Ovary (tissue), 9 donors: ENCODE measurements around the gene MNT. TPM values are rescaled to one million over a fixed set of nuclear protein-coding genes. Genes with fewer than 3 reads are reported as not detected.

Source experiments
- DNase-seq, 5 donors: peaks; one replicate each; pipeline ENCODE4 v3.0.0-alpha.2; 2019 to 2020
- H3K27ac ChIP-seq, 2 donors: fragments of 200-600 bp; one replicate each; pipeline versions ENCODE4 v1.5.1 to v1.8.0; 2019 to 2022
- H3K27me3 ChIP-seq: fragments of 200-600 bp; one replicate; pipeline ENCODE4 v1.8.0; 2022
- H3K36me3 ChIP-seq: fragments of 200-600 bp; sonication (generic); one replicate; pipeline ENCODE4 v1.5.1; 2019
- H3K4me1 ChIP-seq: one replicate; pipeline ENCODE4 v1.8.1; 2013; ENCODE audit warnings: mild to moderate bottlenecking, moderate library complexity; ENCODE audit not compliant: insufficient read depth
- H3K4me3 ChIP-seq: fragments of 200-600 bp; sonication (generic); one replicate; pipeline ENCODE4 v1.5.1; 2017
- H3K9me3 ChIP-seq, 2 donors: fragments of 200-600 bp in 1 of 2; sonication (generic) in 1 of 2; one replicate each; pipeline versions ENCODE4 v1.5.1 to v1.8.1; 2013 to 2019; ENCODE audit warnings: mild to moderate bottlenecking in 1 of 2, moderate library complexity in 1 of 2
- EP300 ChIP-seq: sonication (generic); formaldehyde crosslinking; IDR thresholded peaks from one replicate; pipeline ENCODE4 v1.6.1; 2017; ENCODE audit warnings: antibody characterized with exemption
- POLR2A ChIP-seq: fragments of 450-650 bp; IDR thresholded peaks from one replicate; pipeline ENCODE4 v1.6.1; 2017; ENCODE audit warnings: antibody characterized with exemption, mild to moderate bottlenecking, moderate library complexity
- WGBS, 3 donors: extraction: QIAGEN DNeasy Blood & Tissue Kit in 1 of 3; methylation state at CpG; one replicate each; pipeline versions ENCODE4 v1.1.5 to v1.1.7; 2013 to 2017; 5-methylcytosine and 5-hydroxymethylcytosine counted together
- intact Hi-C, 4 donors: fragments of 100-400 bp; cut with DNase I; formaldehyde crosslinking; loops; one replicate each; pipeline versions ENCODE4 v1.11.0 to v1.15.1; 2022 to 2023
- polyA plus RNA-seq, 2 donors: library from polyadenylated mRNA; stranded (reverse); fragments of 200-250 nt in 1 of 2; fragments of 350-450 nt in 1 of 2; fragmentation: Illumina TruSeq in 1 of 2; extraction: RNeasy Lipid Tissue Mini Kit (QIAGEN cat#74804) in 1 of 2; gene quantifications; one replicate each; pipeline ENCODE4 v1.2.3, GENCODE V29; 2013 to 2014
- total RNA-seq, 7 donors: library from RNA; depleted of rRNA in 2 of 7; stranded (reverse); fragments of >200 nt in 2 of 7; fragmentation: NEBNext Ultra II Directional in 3 of 7; extraction: Animal tissue kit (Norgen Biotek cat#: 25700) in 3 of 7; gene quantifications; one replicate each; pipeline versions ENCODE4 v1.1.0 to v1.2.4, GENCODE V29; 2016 to 2023
- TF ChIP-seq, protein P1 (sequence below), 3 donors: fragments of 450-650 bp in 2 of 3; fragments of 200-600 bp in 1 of 3; IDR thresholded peaks; one replicate each; pipeline versions ENCODE4 v1.5.1 to v1.8.0; 2016 to 2022; ENCODE audit warnings: antibody characterized with exemption in 3 of 3, mild to moderate bottlenecking in 1 of 3
- donor health status: DM: no; HTN: no; CAD: no; lungs with moderate emphysema.
- donor health status: DM: no; HTN: no; CAD: no.
- donor health status: Bipolar disorder and iron deficiency.
- donor health status: DM: yes; HTN: yes; CAD: no.
- donor health status: DM: no; HTN: no; CAD: no.
- donor health status: DM: yes; HTN: yes; CAD: no.

The MNT gene
- total and polyA plus RNA-seq, 9 donors = 5.0 to 37.0 (median 24.2) TPM

DNA sequence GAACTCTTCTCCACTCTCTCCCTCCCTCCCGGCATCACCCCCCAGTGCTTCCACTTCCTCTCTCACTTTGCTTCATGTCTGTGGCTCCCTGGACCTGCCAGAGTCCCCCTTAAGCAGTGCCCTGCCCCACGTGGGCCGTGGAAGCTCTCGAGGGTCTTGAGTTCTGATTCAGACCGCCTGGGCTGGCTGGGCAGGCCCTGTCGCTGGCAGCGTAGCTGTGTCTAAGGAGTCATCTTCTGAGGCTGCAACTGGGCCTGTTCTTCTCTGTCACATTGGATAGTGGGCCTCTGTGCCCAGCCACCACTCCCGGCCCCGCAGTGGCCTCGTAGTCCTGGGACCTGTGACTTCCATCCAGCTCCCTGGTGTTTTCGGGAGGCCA lies 30.7 kb downstream of the MNT start:
- Histone ChIP-seq H3K36me3 (no peaks in the 10 kb centered on the region), H3K27ac (no peak overlapping the region), H3K4me1 (no peaks in the 10 kb centered on the region), H3K9me3 (no peaks in the 10 kb centered on the region), H3K27me3 (no peaks in the 10 kb centered on the region), H3K4me3 (no peak overlapping the region)
- 77 to 91% (median 85%) methylated on average over 10 to 11 of the region's 11 CpGs for WGBS, 3 donors
- intact Hi-C loops = loop anchor here in 1 of 4 donors (5.0 kb wide), 1 partner anchor 442 kb away; no protein-coding TSS in a partner anchor
- peak in 1 of 5 donors; percentile 22 for DNase-seq
- TF ChIP-seq POLR2A (no peak), EP300 (no peak)
- TF ChIP-seq, protein P1, sequence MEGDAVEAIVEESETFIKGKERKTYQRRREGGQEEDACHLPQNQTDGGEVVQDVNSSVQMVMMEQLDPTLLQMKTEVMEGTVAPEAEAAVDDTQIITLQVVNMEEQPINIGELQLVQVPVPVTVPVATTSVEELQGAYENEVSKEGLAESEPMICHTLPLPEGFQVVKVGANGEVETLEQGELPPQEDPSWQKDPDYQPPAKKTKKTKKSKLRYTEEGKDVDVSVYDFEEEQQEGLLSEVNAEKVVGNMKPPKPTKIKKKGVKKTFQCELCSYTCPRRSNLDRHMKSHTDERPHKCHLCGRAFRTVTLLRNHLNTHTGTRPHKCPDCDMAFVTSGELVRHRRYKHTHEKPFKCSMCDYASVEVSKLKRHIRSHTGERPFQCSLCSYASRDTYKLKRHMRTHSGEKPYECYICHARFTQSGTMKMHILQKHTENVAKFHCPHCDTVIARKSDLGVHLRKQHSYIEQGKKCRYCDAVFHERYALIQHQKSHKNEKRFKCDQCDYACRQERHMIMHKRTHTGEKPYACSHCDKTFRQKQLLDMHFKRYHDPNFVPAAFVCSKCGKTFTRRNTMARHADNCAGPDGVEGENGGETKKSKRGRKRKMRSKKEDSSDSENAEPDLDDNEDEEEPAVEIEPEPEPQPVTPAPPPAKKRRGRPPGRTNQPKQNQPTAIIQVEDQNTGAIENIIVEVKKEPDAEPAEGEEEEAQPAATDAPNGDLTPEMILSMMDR (IDR thresholded peaks at IDR 0.05) = no peak

- intact Hi-C loops = loop anchor here in 2 of 4 donors (5.0 to 10.0 kb wide), 2 partner anchors 45 to 443 kb away; no protein-coding TSS in a partner anchor
- no peak overlapping the region for H3K27ac ChIP-seq
- WGBS, 3 donors = 50 to 61% (median 61%) methylated on average over 17 to 20 of the region's 20 CpGs
Measured at GRCh38 chr17:2369551-2370210, 31.2 kb downstream of the MNT start.

DNA sequence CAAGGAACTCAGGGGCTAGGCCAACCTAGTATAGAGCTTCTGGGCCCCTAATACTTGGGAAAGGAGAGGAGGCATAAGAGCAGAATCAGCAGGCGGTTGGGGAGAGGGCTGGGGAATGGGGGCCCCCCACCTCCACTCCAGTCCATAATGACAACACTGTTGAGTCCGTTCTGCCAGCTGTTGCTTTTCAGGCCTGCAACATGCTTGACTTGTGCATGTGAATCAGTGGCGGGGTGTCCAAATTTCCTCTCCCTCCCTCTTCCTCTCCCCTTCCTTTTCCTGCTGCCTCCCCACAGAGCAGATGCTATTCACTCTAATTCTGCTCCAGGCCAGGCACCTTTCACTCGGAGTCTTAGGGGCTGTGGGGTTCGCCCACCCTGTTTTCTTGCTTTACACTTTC lies 31.8 kb downstream of the MNT start:
- Histone ChIP-seq H3K27ac (no peak overlapping the region), H3K4me1 (no peaks in the 10 kb centered on the region), H3K4me3 (no peak overlapping the region), H3K36me3 (no peaks in the 10 kb centered on the region), H3K27me3 (no peaks in the 10 kb centered on the region), H3K9me3 (no peaks in the 10 kb centered on the region)
- TF ChIP-seq EP300 (no peak), POLR2A (no peak)
- TF ChIP-seq, protein P1 (IDR thresholded peaks at IDR 0.05) = no peak
- WGBS, 3 donors = 71 to 77% (median 71%) methylated on average over 5 of the region's 5 CpGs
- intact Hi-C loops = loop anchor here in 1 of 4 donors (10.0 kb wide), 1 partner anchor 46 kb away; no protein-coding TSS in a partner anchor
- no peak for DNase-seq

More at GRCh38 chr17:2369551-2370210, 31.2 kb downstream of the MNT start:
- H3K9me3 ChIP-seq = no peaks in the 10 kb centered on the region
- no peak overlapping the region for H3K4me3 ChIP-seq
- TF ChIP-seq, protein P1 (IDR thresholded peaks at IDR 0.05) = no peak
- TF ChIP-seq EP300 (no peak), POLR2A (no peak)
- no peak for DNase-seq
- H3K4me1 ChIP-seq = no peaks in the 10 kb centered on the region
- H3K27me3 ChIP-seq = no peaks in the 10 kb centered on the region
- H3K36me3 ChIP-seq = no peaks in the 10 kb centered on the region

GRCh38 chr17:2368359-2368758 lies 32.5 kb downstream of the MNT start:
- H3K4me3 ChIP-seq = no peak overlapping the region
- H3K4me1 ChIP-seq = no peaks in the 10 kb centered on the region
- H3K9me3 ChIP-seq = no peaks in the 10 kb centered on the region
- H3K27me3 ChIP-seq = no peaks in the 10 kb centered on the region
- intact Hi-C loops = loop anchor here in 1 of 4 donors (10.0 kb wide), 1 partner anchor 46 kb away; no protein-coding TSS in a partner anchor
- no peak for DNase-seq
- TF ChIP-seq POLR2A (no peak), EP300 (no peak)
- TF ChIP-seq, protein P1 (IDR thresholded peaks at IDR 0.05) = no peak
- no peaks in the 10 kb centered on the region for H3K36me3 ChIP-seq
- no peak overlapping the region for H3K27ac ChIP-seq
- WGBS, 3 donors = 86 to 90% (median 86%) methylated on average over 8 of the region's 8 CpGs
